ENCODE results near the gene POLR1E. TPM values are rescaled to one million over a fixed set of nuclear protein-coding genes. Genes with fewer than 3 reads are reported as not detected.

POLR1E gene
- total RNA-seq, 1 experiment from 2014 or later: 60.9 TPM

DNA sequence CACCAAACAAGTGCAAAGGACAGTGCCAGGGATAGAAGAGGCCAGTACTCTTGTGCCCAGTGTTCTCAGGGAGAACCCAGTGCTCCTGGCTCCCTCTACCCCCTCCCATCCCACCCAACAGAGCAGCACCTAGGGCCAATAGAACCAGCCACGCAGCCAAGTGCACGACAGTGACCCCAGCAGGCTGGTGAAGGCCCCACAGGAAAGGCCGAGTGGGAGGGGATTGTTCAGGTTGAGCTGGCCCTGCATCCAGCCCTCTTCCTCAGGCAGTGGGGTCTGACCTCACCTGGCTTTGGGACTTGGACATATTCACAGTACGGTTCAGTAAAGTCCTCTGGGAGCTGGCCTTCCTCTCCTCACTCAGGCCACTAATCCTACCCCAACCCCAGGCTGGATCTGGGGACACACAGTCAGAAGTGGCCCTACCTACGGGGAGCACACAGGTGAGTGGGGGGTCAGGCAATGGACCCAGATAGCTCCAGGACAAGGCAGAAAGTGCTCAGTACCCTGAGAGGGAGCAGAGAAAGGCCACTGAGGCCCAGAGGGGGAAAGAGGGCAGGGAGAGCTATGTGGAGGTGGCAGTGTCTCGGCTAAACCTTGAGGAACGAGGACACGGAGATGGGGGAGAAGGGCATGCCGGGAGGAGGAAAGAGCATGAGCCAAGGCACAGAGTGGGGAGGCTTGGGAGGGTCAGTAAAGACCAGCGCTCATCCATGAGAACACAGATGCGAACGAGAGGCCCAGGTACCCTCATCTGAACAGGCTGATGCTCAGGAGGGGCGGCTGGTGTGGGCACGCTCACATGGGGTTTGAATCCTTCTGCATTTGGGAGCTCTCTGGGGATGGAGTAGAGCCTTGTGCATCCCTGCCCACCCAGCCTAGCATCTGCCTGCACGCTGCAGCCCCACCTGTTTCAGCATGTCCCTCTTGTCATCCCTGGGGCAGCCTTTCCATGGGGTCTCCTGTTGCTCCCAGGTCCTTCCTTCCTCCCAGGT, 25.6 kb downstream of the POLR1E start:
- DNase-seq (ENCODE audit: low read depth, low spot score) (peak; percentile 13), ATAC-seq (peak; percentile 87)
- ChIA-PET RAD21 (ENCODE audit: low non-redundant PET in 1 of 2, low total read pairs in 2 of 2, uncharacterized antibody in 2 of 2, unreplicated experiment in 2 of 2) (no interaction called here), CTCF (interaction anchor here (0.6 to 0.7 kb wide), 3 partner anchors 9 to 121 kb away, joined by 3 read pairs; no protein-coding TSS in a partner anchor), POLR2A (no interaction called here)
- intact Hi-C loops (cut with micrococcal nuclease): no loop called here
- no peak overlapping the region for H3K9ac ChIP-seq (ENCODE audit: low read length)
- H3K4me3 ChIP-seq (replicated peaks in 1 of 2; ENCODE audit: low read depth in 1 of 2, low read length in 2 of 2): no peak overlapping the region
- H4K20me1 ChIP-seq (ENCODE audit: insufficient read depth): no peaks in the 10 kb centered on the region; the same call in 1 of the 2 replicates
- TF ChIP-seq ZFX (IDR thresholded peaks at IDR 0.05): no peak
- TF ChIP-seq, protein P1, sequence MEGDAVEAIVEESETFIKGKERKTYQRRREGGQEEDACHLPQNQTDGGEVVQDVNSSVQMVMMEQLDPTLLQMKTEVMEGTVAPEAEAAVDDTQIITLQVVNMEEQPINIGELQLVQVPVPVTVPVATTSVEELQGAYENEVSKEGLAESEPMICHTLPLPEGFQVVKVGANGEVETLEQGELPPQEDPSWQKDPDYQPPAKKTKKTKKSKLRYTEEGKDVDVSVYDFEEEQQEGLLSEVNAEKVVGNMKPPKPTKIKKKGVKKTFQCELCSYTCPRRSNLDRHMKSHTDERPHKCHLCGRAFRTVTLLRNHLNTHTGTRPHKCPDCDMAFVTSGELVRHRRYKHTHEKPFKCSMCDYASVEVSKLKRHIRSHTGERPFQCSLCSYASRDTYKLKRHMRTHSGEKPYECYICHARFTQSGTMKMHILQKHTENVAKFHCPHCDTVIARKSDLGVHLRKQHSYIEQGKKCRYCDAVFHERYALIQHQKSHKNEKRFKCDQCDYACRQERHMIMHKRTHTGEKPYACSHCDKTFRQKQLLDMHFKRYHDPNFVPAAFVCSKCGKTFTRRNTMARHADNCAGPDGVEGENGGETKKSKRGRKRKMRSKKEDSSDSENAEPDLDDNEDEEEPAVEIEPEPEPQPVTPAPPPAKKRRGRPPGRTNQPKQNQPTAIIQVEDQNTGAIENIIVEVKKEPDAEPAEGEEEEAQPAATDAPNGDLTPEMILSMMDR (IDR thresholded peaks at IDR 0.05 in 2 of 3, conservative IDR thresholded peaks at IDR 0.05 in 1 of 3; ENCODE audit: borderline replicate concordance in 1 of 3, insufficient read depth in 1 of 3, low read depth in 2 of 3, low read length in 2 of 3): peak in 2 of 3 experiments; percentile 27 to 53; a peak in 4 of 6 replicates
- TF ChIP-seq POLR2AphosphoS5 (IDR thresholded peaks at IDR 0.05; ENCODE audit: low read depth, low read length): 0 out of 2 replicates have a peak, but pooled peaks have one; percentile 22
- H2AFZ ChIP-seq (ENCODE audit: low read depth, low read length, poor library complexity, severe bottlenecking): no peak overlapping the region
- peaks cover 2 to 3% of the 10 kb centered on the region in 2 experiments; a peak in 2 of 4 replicates for H3K36me3 ChIP-seq (ENCODE audit: control insufficient read depth in 1 of 2, insufficient read depth in 2 of 2, low read length in 2 of 2)
- H3K4me1 ChIP-seq (ENCODE audit: control insufficient read depth in 1 of 2, insufficient read depth in 2 of 2, low read length in 2 of 2): no peaks in the 10 kb centered on the region; a peak in 1 of 4 replicates
- BruUV-seq (replicated peaks): no TSS peak
- H3K27me3 ChIP-seq (ENCODE audit: insufficient read depth, low read length): no peaks in the 10 kb centered on the region
- H3K4me2 ChIP-seq (ENCODE audit: low read length): no peak overlapping the region
- no peaks in the 10 kb centered on the region for H3K79me2 ChIP-seq (ENCODE audit: insufficient read depth, low read length)
- no peak overlapping the region for H3K27ac ChIP-seq (ENCODE audit: low read depth, low read length)
- H3K9me3 ChIP-seq (ENCODE audit: control insufficient read depth in 1 of 2, insufficient read depth in 1 of 2, low read depth in 1 of 2, low read length in 2 of 2): no peaks in the 10 kb centered on the region
- no peaks in the 10 kb centered on the region for H3K9me2 ChIP-seq (ENCODE audit: insufficient read depth)

DNA sequence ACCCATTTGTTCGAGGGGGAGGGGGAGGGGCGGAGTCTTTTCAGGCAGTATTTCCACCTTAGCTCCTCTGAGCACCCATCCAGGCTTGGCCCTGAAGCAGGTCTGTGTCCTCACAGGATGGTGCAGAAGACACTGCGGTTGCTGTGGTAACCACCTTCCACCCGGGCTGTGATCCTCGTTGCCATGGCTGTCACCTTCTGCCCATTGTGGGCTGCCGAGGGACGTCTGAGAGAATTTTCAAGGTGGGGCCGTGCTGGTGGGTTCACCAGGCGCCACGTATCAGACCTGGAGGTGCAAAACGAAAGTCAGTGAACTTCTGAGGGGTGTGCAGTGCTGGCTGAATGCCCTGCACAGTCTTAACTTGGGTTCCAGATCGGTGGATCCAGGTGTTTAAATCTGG, 26.7 kb downstream of the POLR1E start:
- Histone ChIP-seq H2AFZ (ENCODE audit: low read depth, low read length, poor library complexity, severe bottlenecking) (no peak overlapping the region), H3K4me2 (ENCODE audit: low read length) (no peak overlapping the region), H3K4me1 (ENCODE audit: control insufficient read depth in 1 of 2, insufficient read depth in 2 of 2, low read length in 2 of 2) (no peaks in the 10 kb centered on the region; a peak in 1 of 4 replicates), H3K27ac (ENCODE audit: low read depth, low read length) (no peak overlapping the region), H3K27me3 (ENCODE audit: insufficient read depth, low read length) (no peaks in the 10 kb centered on the region), H3K9me2 (ENCODE audit: insufficient read depth) (no peaks in the 10 kb centered on the region), H3K4me3 (replicated peaks in 1 of 2; ENCODE audit: low read depth in 1 of 2, low read length in 2 of 2) (no peak overlapping the region), H3K79me2 (ENCODE audit: insufficient read depth, low read length) (no peaks in the 10 kb centered on the region), H3K9me3 (ENCODE audit: control insufficient read depth in 1 of 2, insufficient read depth in 1 of 2, low read depth in 1 of 2, low read length in 2 of 2) (no peaks in the 10 kb centered on the region), H3K9ac (ENCODE audit: low read length) (no peak overlapping the region), H4K20me1 (ENCODE audit: insufficient read depth) (no peaks in the 10 kb centered on the region; the same call in 1 of the 2 replicates), H3K36me3 (ENCODE audit: control insufficient read depth in 1 of 2, insufficient read depth in 2 of 2, low read length in 2 of 2) (peaks cover 2 to 3% of the 10 kb centered on the region in 2 experiments; a peak in 2 of 4 replicates)
- ChIA-PET RAD21 (ENCODE audit: low non-redundant PET in 1 of 2, low total read pairs in 2 of 2, uncharacterized antibody in 2 of 2, unreplicated experiment in 2 of 2) (no interaction called here), POLR2A (no interaction called here), CTCF (no interaction called here)
- DNase-seq (ENCODE audit: low read depth, low spot score) (no peak), ATAC-seq (no peak)
- intact Hi-C loops (cut with micrococcal nuclease): no loop called here
- no peak for TF ChIP-seq POLR2A (IDR thresholded peaks at IDR 0.05; ENCODE audit: borderline replicate concordance, extremely low read depth, insufficient read depth, insufficient read length)
- no peak for TF ChIP-seq FOSL1 (IDR thresholded peaks at IDR 0.05; ENCODE audit: low read depth)
- TF ChIP-seq, protein P2, sequence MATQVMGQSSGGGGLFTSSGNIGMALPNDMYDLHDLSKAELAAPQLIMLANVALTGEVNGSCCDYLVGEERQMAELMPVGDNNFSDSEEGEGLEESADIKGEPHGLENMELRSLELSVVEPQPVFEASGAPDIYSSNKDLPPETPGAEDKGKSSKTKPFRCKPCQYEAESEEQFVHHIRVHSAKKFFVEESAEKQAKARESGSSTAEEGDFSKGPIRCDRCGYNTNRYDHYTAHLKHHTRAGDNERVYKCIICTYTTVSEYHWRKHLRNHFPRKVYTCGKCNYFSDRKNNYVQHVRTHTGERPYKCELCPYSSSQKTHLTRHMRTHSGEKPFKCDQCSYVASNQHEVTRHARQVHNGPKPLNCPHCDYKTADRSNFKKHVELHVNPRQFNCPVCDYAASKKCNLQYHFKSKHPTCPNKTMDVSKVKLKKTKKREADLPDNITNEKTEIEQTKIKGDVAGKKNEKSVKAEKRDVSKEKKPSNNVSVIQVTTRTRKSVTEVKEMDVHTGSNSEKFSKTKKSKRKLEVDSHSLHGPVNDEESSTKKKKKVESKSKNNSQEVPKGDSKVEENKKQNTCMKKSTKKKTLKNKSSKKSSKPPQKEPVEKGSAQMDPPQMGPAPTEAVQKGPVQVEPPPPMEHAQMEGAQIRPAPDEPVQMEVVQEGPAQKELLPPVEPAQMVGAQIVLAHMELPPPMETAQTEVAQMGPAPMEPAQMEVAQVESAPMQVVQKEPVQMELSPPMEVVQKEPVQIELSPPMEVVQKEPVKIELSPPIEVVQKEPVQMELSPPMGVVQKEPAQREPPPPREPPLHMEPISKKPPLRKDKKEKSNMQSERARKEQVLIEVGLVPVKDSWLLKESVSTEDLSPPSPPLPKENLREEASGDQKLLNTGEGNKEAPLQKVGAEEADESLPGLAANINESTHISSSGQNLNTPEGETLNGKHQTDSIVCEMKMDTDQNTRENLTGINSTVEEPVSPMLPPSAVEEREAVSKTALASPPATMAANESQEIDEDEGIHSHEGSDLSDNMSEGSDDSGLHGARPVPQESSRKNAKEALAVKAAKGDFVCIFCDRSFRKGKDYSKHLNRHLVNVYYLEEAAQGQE (IDR thresholded peaks at IDR 0.05; ENCODE audit: low read depth): no peak
- no TSS peak for BruUV-seq (replicated peaks)
